GM18505 (cell line): ENCODE measurements around the gene SLC9A4.

ENCODE experiments used
- ATAC-seq: cut with Tn5 transposase; IDR thresholded peaks from one replicate; pipeline ENCODE4 v1.9.1; 2021; ENCODE audit not compliant: unreplicated experiment
- POLR2A ChIP-seq: IDR thresholded peaks from 4 replicates; pipeline ENCODE4 v1.6.1; 2011; ENCODE audit warnings: borderline replicate concordance; ENCODE audit not compliant: insufficient read depth, insufficient read length; ENCODE audit errors: extremely low read depth

SLC9A4 gene

DNA sequence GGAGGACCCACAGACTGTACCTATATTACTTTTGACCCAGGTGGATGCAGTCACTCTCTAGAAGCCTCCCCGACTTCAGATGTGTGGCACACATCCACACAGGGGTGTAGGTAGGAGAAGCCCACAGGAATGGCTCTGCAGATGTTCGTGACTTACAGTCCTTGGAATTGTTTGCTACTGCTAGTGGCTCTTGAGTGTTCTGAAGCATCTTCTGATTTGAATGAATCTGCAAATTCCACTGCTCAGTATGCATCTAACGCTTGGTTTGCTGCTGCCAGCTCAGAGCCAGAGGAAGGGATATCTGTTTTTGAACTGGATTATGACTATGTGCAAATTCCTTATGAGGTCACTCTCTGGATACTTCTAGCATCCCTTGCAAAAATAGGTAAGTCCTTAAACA is 605 bp downstream of the SLC9A4 start:
- no peak for ATAC-seq
- TF ChIP-seq POLR2A: no peak

DNA sequence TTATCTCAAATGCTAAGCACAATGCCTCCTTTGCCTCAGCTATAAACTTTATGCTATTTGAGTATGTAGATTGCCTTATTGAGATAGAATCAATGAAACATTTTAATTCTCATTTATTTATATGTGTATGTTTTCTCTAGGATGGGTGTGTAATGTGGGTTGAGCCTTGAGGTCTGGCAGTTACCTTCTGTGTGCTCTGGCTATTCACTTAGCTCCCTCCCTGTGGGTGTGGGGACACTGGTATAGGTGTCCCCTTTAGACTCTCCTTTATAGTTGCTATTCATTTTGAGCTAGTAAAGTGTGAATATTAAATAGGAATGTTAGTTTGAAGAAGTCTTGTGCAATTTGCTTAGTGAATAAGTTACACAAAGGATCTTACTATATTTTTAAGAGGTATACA is 1.8 kb downstream of the SLC9A4 start:
- ATAC-seq: no peak
- TF ChIP-seq POLR2A: no peak

DNA sequence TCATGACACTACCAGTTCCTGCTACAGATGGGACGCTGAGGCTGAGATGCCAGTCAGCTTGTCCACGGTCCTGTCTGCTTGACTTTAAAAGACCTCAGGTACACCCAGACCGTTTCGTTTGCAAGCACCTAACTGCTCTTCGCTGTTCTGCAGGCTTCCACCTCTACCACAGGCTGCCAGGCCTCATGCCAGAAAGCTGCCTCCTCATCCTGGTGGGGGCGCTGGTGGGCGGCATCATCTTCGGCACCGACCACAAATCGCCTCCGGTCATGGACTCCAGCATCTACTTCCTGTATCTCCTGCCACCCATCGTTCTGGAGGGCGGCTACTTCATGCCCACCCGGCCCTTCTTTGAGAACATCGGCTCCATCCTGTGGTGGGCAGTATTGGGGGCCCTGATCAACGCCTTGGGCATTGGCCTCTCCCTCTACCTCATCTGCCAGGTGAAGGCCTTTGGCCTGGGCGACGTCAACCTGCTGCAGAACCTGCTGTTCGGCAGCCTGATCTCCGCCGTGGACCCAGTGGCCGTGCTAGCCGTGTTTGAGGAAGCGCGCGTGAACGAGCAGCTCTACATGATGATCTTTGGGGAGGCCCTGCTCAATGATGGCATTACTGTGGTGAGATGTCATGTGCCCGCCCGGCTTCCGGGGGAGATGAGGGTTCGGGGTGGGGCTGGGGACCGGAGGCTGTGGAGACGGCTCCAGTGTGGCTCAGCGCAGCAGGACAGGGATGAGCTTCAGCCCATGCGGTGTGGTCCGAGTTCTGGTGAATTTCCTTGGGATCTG is 5.9 kb downstream of the SLC9A4 start:
- TF ChIP-seq POLR2A: no peak
- ATAC-seq: no peak

DNA sequence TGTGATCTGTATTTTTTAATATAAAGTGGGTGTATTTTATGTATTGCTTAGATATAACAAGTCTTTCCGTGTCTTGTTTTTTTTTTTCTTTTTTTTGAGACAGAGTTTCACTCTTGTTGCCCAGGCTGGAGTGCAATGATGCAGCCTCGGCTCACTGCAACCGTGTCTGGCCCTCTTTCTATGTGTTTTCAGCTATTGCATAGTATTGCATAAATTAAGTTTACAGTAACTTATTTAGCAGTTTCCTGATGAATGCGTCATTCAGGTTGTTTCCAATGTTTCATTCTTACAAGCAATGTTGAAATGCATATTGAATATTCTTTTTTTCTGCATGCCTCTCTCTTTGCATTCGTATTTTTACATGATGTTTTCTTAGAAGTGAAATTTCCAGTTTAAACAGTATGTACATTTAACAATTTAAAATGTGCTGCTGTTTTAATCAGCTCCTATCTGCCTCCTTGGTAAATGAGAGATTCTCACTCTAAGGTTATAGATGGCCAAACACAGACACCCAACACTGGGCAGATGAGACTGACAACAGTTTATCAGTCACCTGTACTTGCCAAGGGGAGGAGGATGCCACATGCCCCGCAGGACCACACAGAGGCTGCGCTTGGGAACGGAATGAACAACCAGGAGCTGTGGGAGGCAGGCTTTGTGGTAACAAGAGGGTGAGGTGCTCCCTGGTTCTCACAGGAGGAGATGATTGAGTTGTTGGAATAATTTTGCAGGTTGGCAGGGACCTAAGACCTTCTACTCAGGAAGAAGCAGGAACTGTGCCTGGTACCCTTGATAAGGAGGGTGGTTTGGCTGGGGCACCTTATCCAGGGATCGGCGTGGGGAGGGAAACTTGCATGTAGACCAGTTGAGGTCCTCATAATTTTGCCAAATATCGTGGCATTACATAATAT is 7.5 kb downstream of the SLC9A4 start:
- TF ChIP-seq POLR2A: no peak
- no peak for ATAC-seq

DNA sequence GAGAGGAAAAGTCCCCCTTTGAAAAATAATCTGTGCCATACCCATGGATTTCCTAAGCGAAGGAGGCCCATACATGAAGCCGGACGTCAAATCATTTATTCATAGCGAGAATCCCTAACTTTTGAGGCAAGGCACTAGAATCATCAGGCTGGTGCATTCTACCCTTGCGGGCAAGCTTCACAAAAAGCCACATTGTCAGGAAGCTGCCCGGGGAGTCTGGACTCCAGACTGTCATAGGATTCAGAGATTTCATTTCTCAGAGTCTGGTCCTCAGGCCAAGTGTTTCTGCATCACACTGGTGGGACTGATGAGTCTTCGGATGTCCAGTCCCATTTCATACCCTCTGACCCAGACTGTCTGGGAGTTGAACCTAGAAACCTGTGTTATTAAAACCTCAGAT is 8.9 kb downstream of the SLC9A4 start:
- no peak for ATAC-seq
- TF ChIP-seq POLR2A: no peak

DNA sequence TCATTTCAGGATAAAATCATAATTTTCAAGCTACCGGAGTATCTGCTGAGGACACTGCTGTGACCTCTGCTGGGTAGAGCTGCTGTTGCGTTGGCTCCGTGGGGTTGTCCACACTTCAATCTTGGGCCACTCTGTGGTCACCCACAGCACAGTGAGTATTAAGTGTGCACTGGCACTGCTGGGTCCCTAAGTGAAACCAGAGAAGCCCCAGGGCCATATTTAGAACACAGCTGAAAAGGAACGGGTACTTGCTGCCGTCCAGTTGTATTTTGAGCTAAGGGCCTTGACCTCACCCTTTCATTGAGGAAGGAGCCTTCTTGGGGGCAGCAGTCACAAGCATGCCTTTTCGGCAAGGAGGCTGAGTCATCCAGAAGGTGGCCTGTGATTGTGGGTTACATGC is 10.1 kb downstream of the SLC9A4 start:
- ATAC-seq: no peak
- TF ChIP-seq POLR2A: no peak

DNA sequence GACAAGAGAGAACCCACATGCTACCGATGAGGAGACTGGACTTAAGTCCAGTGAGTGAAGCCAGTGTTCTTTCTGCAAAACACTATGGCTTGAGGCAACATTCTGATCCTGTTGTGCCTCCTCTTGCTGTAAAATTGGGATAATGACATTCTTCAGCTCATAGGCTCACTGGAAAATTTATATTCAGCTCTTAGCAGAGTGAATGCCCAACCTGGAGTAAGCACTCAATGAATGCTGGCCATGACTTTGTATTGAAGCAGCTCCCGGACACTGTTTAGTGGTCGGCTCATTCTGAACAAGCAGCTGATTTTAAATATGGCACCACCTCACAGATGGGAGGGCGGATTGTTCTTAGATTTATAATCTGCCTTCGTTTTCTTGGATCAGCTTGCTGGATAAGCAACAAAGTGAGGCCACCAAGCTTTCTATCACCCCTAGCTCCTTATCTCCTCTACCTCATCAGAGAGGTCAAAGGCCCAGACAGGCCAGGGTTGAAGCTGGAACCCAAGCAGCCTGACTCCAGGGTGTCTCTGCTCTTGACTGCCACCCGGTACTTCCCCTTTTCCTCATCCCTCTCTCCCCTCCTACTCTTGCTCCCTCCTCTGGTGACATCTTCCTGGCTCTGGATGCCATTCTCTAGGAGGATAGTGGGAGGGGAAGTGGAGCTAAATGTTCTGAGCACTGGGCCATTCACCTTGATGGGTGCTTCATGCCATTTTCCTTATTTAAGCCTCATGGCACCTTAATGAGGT is 11.5 kb downstream of the SLC9A4 start:
- no peak for ATAC-seq
- TF ChIP-seq POLR2A: no peak

DNA sequence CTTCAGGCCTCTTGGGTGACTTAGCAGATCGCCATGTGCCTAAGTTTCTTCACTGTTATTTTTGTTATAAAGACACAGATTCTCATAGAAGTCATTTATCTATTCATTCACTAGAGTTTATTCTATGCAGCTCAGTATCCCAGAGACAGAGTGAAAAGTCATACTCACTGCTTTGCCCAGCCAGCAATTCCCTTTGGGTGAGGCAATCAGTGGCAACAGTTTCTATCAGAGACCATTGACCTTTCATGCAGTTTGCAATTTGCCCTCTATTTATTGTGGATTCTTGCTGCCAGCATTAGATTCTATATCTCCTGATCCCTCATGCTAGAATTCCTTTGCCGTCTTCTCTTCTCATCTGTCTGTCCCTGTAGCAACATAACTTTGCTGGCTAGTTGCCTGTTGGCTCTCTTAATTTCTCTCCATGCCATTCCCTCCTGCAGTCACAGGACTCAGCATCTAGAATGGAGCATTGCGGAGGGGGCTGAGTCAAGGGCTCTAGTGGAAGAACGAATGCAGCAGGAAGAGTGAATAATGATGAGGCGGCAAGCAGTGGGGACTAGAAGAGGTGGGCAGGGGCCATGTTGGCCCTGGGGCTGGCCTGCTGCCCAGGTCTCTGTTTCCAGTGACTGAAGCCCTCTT is 12.2 kb downstream of the SLC9A4 start:
- ATAC-seq: no peak
- no peak for TF ChIP-seq POLR2A

DNA sequence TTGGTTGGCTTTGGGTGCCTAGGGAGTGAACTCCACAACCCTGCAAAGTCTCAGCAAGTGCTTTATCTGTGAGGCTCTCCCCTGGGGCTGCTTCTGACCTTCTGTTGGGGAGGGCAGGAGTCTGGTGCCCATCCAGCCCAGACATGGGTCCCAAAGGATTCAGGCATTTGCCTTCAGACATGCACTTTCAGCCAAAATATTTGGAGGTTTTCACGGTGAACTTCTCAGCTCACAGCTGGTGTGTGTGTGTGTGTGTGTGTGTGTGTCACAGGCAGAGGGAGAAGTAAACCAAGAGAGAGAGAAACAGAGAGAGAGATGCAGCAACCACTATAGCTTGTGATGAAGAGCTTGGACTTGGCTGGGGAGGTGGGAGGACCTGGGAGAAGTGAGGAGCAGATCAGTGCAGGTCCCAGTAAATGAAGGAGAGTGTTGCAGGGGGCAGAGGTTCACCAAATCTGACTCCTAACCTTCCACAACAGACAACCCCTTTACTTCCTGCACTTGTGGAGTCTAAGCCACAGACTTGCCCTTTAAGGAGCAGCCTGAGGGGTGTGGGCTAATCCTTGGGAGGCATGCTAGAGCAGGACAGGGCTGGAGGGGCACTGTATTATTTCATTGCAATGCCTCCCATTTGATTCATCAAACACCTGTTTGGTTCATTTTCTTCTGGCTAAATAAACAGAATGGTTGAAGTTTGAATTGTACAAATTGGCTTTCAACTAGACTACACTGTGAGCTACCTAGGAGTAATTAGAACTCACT is 14.1 kb downstream of the SLC9A4 start:
- TF ChIP-seq POLR2A: no peak

DNA sequence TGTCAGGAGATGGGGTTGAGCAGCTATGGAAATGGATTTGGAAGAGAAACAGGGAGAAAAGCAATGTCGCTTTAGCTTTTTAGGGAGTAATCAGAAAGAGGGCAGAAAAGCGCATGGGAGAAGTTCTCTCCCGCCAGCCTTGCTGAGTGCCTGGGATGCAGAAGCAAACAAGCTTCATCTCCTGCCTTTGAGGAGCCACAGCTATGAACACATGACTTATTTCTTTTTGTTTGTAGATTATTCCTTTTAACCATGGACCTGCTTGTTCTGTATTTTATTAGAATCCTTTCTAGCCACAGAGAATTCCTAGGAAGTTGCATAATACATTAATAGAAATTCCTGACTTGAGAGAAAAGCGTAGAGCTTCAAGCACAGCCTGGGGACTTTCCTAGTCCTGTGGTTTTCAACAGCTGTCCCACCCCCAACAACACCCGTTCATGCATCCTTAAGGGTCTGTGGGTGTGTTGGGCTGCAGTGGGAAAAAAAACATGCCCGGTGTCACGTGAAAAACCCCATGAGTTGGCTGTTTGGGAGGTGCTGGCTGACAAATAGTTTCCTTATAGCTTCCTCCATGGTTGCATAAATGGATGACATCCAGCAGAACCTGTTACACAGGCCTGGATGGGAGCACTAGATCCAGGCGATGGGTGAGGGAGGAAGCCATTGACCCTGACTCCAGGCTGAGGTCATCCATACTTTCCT is 14.9 kb downstream of the SLC9A4 start:
- TF ChIP-seq POLR2A: no peak
- ATAC-seq: no peak

More for the DNA sequence above, 14.1 kb downstream of the SLC9A4 start:
- ATAC-seq: no peak

DNA sequence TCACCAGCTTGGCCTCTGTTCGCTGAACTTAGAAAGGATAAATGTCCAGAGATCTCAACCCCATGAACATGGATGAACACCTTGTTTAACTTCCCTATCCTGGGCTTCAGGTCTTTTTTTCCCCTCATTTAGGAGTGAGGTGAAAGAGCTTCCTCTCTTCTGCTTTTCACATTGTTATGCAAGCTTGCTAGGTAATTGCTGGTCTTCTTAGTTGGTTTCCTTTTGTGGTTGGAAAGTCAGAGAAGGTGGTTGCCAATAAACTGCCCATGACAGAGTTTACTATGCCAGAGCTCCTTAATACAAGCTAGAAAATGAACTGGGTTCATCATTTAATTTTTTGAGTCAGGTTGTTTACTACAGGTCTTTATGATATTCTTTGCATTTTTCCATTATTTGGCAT is 16.6 kb downstream of the SLC9A4 start:
- no peak for ATAC-seq
- TF ChIP-seq POLR2A: no peak

DNA sequence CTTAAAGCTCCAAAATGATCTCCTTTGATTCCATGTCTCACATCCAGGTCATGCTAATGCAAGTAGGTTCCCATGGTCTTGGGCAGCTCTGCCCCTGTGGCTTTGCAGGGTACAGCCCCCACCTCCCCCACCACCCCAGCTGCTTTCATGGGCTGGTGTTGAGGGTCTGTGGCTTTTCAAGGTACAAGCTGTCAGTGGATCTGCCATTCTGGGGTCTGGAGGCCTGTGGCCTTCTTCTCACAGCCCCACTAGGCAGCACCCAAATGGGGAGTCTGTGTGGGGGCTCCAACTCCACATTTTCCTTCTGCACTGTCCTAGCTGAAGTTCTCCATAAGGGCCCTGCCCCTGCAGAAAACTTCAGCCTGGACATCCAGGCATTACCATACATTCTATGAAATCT is 19.0 kb downstream of the SLC9A4 start:
- no peak for ATAC-seq
- TF ChIP-seq POLR2A: no peak
